IMR-90 (cell line): Measurements from ENCODE around the gene B3GAT2. TPM values are rescaled to one million over a fixed set of nuclear protein-coding genes. Genes with fewer than 3 reads are reported as not detected.

ENCODE experiments used
- ATAC-seq: fragments of 200-7000 bp; cut with Tn5 transposase; 2 replicates; pipeline ENCODE4 v1.9.1; 2020; ENCODE audit warnings: low read depth, mild to moderate bottlenecking, moderate library complexity
- BruUV-seq: library from RNA; stranded (reverse); fragments of 400-500 nt; replicated peaks from 2 replicates; lab custom pipeline; 2021; lab: Mats Ljungman, UMichigan
- CTCF ChIA-PET: fragments of 300-600 bp; formaldehyde crosslinking; extraction: SDS; loops from one replicate; lab custom pipeline; 2021; ENCODE audit warnings: antibody characterized with exemption; lab: Yijun Ruan, JAX
- POLR2A ChIA-PET: fragments of 300-600 bp; sonication (Branson Sonifier 250); formaldehyde crosslinking; loops from one replicate; lab custom pipeline; 2022; ENCODE audit warnings: antibody characterized with exemption; ENCODE audit not compliant: unreplicated experiment; lab: Charles Lee
- DNase-seq: peaks from one replicate; pipeline ENCODE4 v3.0.0; 2013
- H2AFZ ChIP-seq: replicated peaks from 2 replicates; pipeline ENCODE3; 2013; ENCODE audit warnings: low read length, mild to moderate bottlenecking; ENCODE audit not compliant: poor library complexity
- H2AK5ac ChIP-seq: 2 replicates; pipeline ENCODE4 v1.6.1; 2013; ENCODE audit warnings: low read depth, low read length, inconsistent platforms
- H2AK9ac ChIP-seq: replicated peaks from 2 replicates; pipeline ENCODE3; 2013; ENCODE audit warnings: mild to moderate bottlenecking, low read depth, low read length, moderate library complexity; ENCODE audit not compliant: poor library complexity
- H2BK120ac ChIP-seq: 2 replicates; pipeline ENCODE4 v1.6.1; 2013; ENCODE audit warnings: low read depth, low read length, inconsistent platforms
- H2BK15ac ChIP-seq: 3 replicates; pipeline ENCODE4 v1.6.1; 2013; ENCODE audit warnings: low read depth, low read length, inconsistent platforms
- H2BK20ac ChIP-seq: 2 replicates; pipeline ENCODE4 v1.6.1; 2013; ENCODE audit warnings: low read depth, mild to moderate bottlenecking, inconsistent platforms, low read length, moderate library complexity
- H2BK5ac ChIP-seq: 2 replicates; pipeline ENCODE4 v1.6.1; 2013; ENCODE audit warnings: mild to moderate bottlenecking, low read depth, low read length, inconsistent platforms; ENCODE audit not compliant: poor library complexity, severe bottlenecking
- H3K14ac ChIP-seq: replicated peaks from 2 replicates; pipeline ENCODE4 v1.6.1; 2013; ENCODE audit warnings: low read depth, low read length, inconsistent platforms
- H3K18ac ChIP-seq: 2 replicates; pipeline ENCODE4 v1.6.1; 2013; ENCODE audit warnings: low read depth, low read length, control low read depth
- H3K23ac ChIP-seq: 2 replicates; pipeline ENCODE4 v1.6.1; 2013; ENCODE audit warnings: low read depth, low read length, inconsistent platforms
- H3K27ac ChIP-seq: 2 replicates; pipeline ENCODE4 v1.5.1; 2013; ENCODE audit warnings: mild to moderate bottlenecking, control low read depth, low read length; ENCODE audit not compliant: insufficient read depth
- H3K27me3 ChIP-seq: 2 replicates; pipeline ENCODE4 v1.6.1; 2013; ENCODE audit warnings: low read length; ENCODE audit not compliant: control insufficient read depth, insufficient read depth
- H3K36me3 ChIP-seq: 2 replicates; pipeline ENCODE4 v1.6.1; 2013; ENCODE audit warnings: low read length, mixed read lengths; ENCODE audit not compliant: control insufficient read depth, insufficient read depth
- H3K4ac ChIP-seq: 2 replicates; pipeline ENCODE4 v1.6.1; 2013; ENCODE audit warnings: low read depth, low read length, inconsistent platforms
- H3K4me1 ChIP-seq: 2 replicates; pipeline ENCODE4 v1.6.1; 2013; ENCODE audit warnings: low read length, mixed read lengths; ENCODE audit not compliant: control insufficient read depth, insufficient read depth
- H3K4me2 ChIP-seq: 2 replicates; pipeline ENCODE4 v1.6.1; 2013; ENCODE audit warnings: low read depth, mild to moderate bottlenecking, control low read depth, low read length, moderate library complexity
- H3K4me3 ChIP-seq: 2 replicates; pipeline ENCODE4 v1.5.1; 2013; ENCODE audit warnings: low read depth, mild to moderate bottlenecking, control low read depth, low read length, moderate library complexity; ENCODE audit not compliant: insufficient read depth
- H3K56ac ChIP-seq: 2 replicates; pipeline ENCODE4 v1.6.1; 2013; ENCODE audit warnings: low read length, inconsistent platforms; ENCODE audit not compliant: insufficient read depth; ENCODE audit errors: extremely low read depth
- H3K79me1 ChIP-seq, 2 experiments: 2 replicates each; pipeline ENCODE4 v1.6.1; 2013; ENCODE audit warnings: low read length in 2 of 2, inconsistent platforms in 1 of 2, low read depth in 1 of 2
- H3K9ac ChIP-seq: 2 replicates; pipeline ENCODE4 v1.6.1; 2013; ENCODE audit warnings: low read depth, low read length, control low read depth
- H3K9me1 ChIP-seq: 2 replicates; pipeline ENCODE4 v1.6.1; 2013; ENCODE audit warnings: low read length, inconsistent platforms; ENCODE audit not compliant: insufficient read depth
- H3K9me3 ChIP-seq: 2 replicates; pipeline ENCODE4 v1.6.1; 2013; ENCODE audit warnings: low read length; ENCODE audit not compliant: control insufficient read depth, insufficient read depth
- H4K20me1 ChIP-seq: 2 replicates; pipeline ENCODE4 v1.6.1; 2013; ENCODE audit warnings: low read length, inconsistent platforms; ENCODE audit not compliant: insufficient read depth
- H4K5ac ChIP-seq: 2 replicates; pipeline ENCODE4 v1.6.1; 2013; ENCODE audit warnings: mild to moderate bottlenecking, low read depth, low read length, control low read depth
- H4K8ac ChIP-seq, 2 experiments: 2 replicates each; pipeline ENCODE4 v1.6.1; 2013; ENCODE audit warnings: low read depth in 2 of 2, low read length in 2 of 2, control low read depth in 1 of 2, inconsistent platforms in 1 of 2
- H4K91ac ChIP-seq: 2 replicates; pipeline ENCODE4 v1.6.1; 2013; ENCODE audit warnings: low read depth, low read length, inconsistent platforms; ENCODE audit not compliant: insufficient read depth
- BHLHE40 ChIP-seq: fragments of 150-350 bp; IDR thresholded peaks from 2 replicates; pipeline ENCODE4 v1.6.1; 2016; ENCODE audit warnings: mild to moderate bottlenecking, low read depth, low read length
- CEBPB ChIP-seq: IDR thresholded peaks from 2 replicates; pipeline ENCODE4 v1.6.1; 2012; ENCODE audit warnings: low read depth, low read length, improper control_type of control experiment
- CHD1 ChIP-seq: IDR thresholded peaks from 2 replicates; pipeline ENCODE4 v1.6.1; 2012; ENCODE audit warnings: low read depth, low read length, improper control_type of control experiment
- CTCF ChIP-seq: conservative IDR thresholded peaks from 2 replicates; pipeline ENCODE4 v1.5.1; 2012; ENCODE audit warnings: mild to moderate bottlenecking, low read depth, low read length, improper control_type of control experiment
- FOS ChIP-seq: fragments of 150-350 bp; IDR thresholded peaks from 2 replicates; pipeline ENCODE4 v1.6.1; 2016; ENCODE audit warnings: low read depth, low read length
- MAFK ChIP-seq: IDR thresholded peaks from 2 replicates; pipeline ENCODE4 v1.6.1; 2012; ENCODE audit warnings: low read depth, low read length, improper control_type of control experiment
- MAZ ChIP-seq: IDR thresholded peaks from 2 replicates; pipeline ENCODE4 v1.6.1; 2012; ENCODE audit warnings: low read depth, mild to moderate bottlenecking, low read length, improper control_type of control experiment, moderate library complexity, borderline replicate concordance
- MXI1 ChIP-seq: IDR thresholded peaks from 2 replicates; pipeline ENCODE4 v1.6.1; 2012; ENCODE audit warnings: low read depth, mild to moderate bottlenecking, low read length, moderate library complexity, borderline replicate concordance
- NFE2L2 ChIP-seq: fragments of 150-350 bp; IDR thresholded peaks from 2 replicates; pipeline ENCODE4 v1.6.1; 2016; ENCODE audit warnings: low read depth, mild to moderate bottlenecking, low read length
- POLR2A ChIP-seq: IDR thresholded peaks from 2 replicates; pipeline ENCODE4 v1.6.1; 2012; ENCODE audit warnings: mild to moderate bottlenecking, low read depth, low read length
- RAD21 ChIP-seq: IDR thresholded peaks from 2 replicates; pipeline ENCODE4 v1.6.1; 2012; ENCODE audit warnings: low read length, improper control_type of control experiment
- RCOR1 ChIP-seq: IDR thresholded peaks from 2 replicates; pipeline ENCODE4 v1.6.1; 2012; ENCODE audit warnings: mild to moderate bottlenecking, low read length, improper control_type of control experiment; ENCODE audit not compliant: insufficient replicate concordance
- RFX5 ChIP-seq: IDR thresholded peaks from 2 replicates; pipeline ENCODE4 v1.8.0; 2012; ENCODE audit warnings: low read depth, mild to moderate bottlenecking, low read length, moderate library complexity
- SMC3 ChIP-seq: fragments of 150-350 bp; IDR thresholded peaks from 2 replicates; pipeline ENCODE4 v1.6.1; 2016; ENCODE audit warnings: low read depth, mild to moderate bottlenecking, antibody characterized with exemption, low read length, moderate library complexity
- dilution Hi-C: fragments of 300-500 bp; cut with HindIII; formaldehyde crosslinking; loops from one replicate; pipeline ENCODE4 v1.14.3; 2018; ENCODE audit warnings: low sequenced_read_pairs; ENCODE audit not compliant: unreplicated experiment
- in situ Hi-C: fragments of 300-500 bp; cut with MboI; formaldehyde crosslinking; loops from 3 replicates; pipeline ENCODE4 v1.14.3; 2019; ENCODE audit warnings: low sequenced_read_pairs, inconsistent platforms, mixed read lengths
- intact Hi-C: fragments of 100-400 bp; cut with micrococcal nuclease; formaldehyde crosslinking; loops from 2 replicates; pipeline ENCODE4 v1.10.0; 2022
- polyA plus RNA-seq, 3 experiments: library from polyadenylated mRNA; depleted of rRNA; stranded (reverse); fragments of >200 nt; gene quantifications; 2 replicates each; pipeline ENCODE4 v1.2.3, GENCODE V29; 2012; ENCODE audit warnings: low replicate concordance in 1 of 3
- total RNA-seq: library from RNA; depleted of rRNA; stranded (reverse); fragments of >200 nt; gene quantifications from 2 replicates; pipeline ENCODE4 v1.2.3, GENCODE V29; 2012
- TF ChIP-seq, protein P1 (sequence below): fragments of 150-350 bp; IDR thresholded peaks from 2 replicates; pipeline ENCODE4 v1.6.1; 2017; ENCODE audit warnings: mild to moderate bottlenecking, antibody characterized with exemption, low read length, low read depth
- TF ChIP-seq, protein P2 (sequence below): fragments of 150-350 bp; IDR thresholded peaks from 2 replicates; pipeline ENCODE4 v1.6.1; 2016; ENCODE audit warnings: low read depth, mild to moderate bottlenecking, low read length, moderate library complexity, borderline replicate concordance

B3GAT2 gene
- total and polyA plus RNA-seq, 2 of the 4 experiments (the other 2 are of a cell fraction), result 0.02 TPM; not detected in 1

DNA sequence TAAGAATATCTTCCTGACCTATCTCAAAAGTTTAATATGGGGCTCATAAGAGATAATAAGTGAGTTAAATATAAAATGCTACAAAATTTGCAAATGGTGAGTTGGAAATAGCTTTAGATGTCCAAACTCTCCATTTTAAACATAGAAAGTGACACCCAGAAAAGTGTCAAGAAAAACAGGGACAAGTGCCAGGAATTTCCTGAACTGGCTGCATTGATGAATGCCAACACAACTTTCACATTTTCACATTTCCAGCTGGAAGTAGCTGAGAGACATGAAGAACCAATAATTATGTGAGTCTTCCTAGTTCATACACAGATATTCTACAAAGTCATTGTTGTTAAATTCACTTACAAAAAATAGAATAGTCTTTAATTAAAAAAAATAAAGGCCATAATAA, 38.6 kb upstream of the B3GAT2 start:
- Histone ChIP-seq H4K91ac (no peak overlapping the region), H3K36me3 (no peaks in the 10 kb centered on the region), H3K4me1 (no peaks in the 10 kb centered on the region), H2BK20ac (no peak overlapping the region), H2AFZ (no peak overlapping the region), H3K9me1 (no peaks in the 10 kb centered on the region), H3K23ac (no peak overlapping the region), H3K9me3 (no peaks in the 10 kb centered on the region), H4K5ac (no peak overlapping the region), H2BK120ac (no peak overlapping the region), H3K4me3 (no peak overlapping the region), H4K20me1 (no peaks in the 10 kb centered on the region), H3K9ac (no peak overlapping the region), H2BK15ac (no peak overlapping the region), H3K56ac (no peak overlapping the region), H3K4ac (no peak overlapping the region), H2AK9ac (no peak overlapping the region), H3K27ac (no peak overlapping the region), H4K8ac (no peak overlapping the region), H3K14ac (no peak overlapping the region), H3K79me1 (no peaks in the 10 kb centered on the region), H3K27me3 (no peaks in the 10 kb centered on the region), H3K4me2 (no peak overlapping the region), H2AK5ac (no peak overlapping the region), H2BK5ac (no peak overlapping the region), H3K18ac (no peak overlapping the region)
- DNase-seq (no peak), ATAC-seq (no peak)
- POLR2A ChIA-PET, result no interaction called here
- CTCF ChIA-PET, result no interaction called here
- in situ Hi-C loops, result no loop called here
- TF ChIP-seq RFX5 (no peak), NFE2L2 (no peak), MAZ (no peak), FOS (no peak), SMC3 (no peak), MXI1 (no peak), BHLHE40 (no peak), CEBPB (no peak), CTCF (no peak), RAD21 (no peak), RCOR1 (no peak), MAFK (no peak), CHD1 (no peak), POLR2A (no peak)
- TF ChIP-seq, protein P1, sequence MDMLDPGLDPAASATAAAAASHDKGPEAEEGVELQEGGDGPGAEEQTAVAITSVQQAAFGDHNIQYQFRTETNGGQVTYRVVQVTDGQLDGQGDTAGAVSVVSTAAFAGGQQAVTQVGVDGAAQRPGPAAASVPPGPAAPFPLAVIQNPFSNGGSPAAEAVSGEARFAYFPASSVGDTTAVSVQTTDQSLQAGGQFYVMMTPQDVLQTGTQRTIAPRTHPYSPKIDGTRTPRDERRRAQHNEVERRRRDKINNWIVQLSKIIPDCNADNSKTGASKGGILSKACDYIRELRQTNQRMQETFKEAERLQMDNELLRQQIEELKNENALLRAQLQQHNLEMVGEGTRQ, result no peak
- TF ChIP-seq, protein P2, sequence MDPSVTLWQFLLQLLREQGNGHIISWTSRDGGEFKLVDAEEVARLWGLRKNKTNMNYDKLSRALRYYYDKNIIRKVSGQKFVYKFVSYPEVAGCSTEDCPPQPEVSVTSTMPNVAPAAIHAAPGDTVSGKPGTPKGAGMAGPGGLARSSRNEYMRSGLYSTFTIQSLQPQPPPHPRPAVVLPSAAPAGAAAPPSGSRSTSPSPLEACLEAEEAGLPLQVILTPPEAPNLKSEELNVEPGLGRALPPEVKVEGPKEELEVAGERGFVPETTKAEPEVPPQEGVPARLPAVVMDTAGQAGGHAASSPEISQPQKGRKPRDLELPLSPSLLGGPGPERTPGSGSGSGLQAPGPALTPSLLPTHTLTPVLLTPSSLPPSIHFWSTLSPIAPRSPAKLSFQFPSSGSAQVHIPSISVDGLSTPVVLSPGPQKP, result no peak
- BruUV-seq, result no TSS peak
- dilution Hi-C loops, result no loop called here
- intact Hi-C loops, result no loop called here
